HCT116 (cell line): Measurements from ENCODE around the gene PIAS2. TPM values are rescaled to one million over a fixed set of nuclear protein-coding genes. Genes with fewer than 3 reads are reported as not detected.
"Not testable (repeated sequence)": the region's sequence is repeated elsewhere in the genome, so short reads cannot be mapped to it uniquely, and the experiment has no call there.

Experiments
- ATAC-seq: fragments of 200-7000 bp; cut with Tn5 transposase; 2 replicates; pipeline ENCODE4 v1.9.1; 2020; ENCODE audit warnings: mild to moderate bottlenecking, moderate library complexity
- BruUV-seq: library from RNA; stranded (reverse); fragments of 400-500 nt; replicated peaks from 2 replicates; lab custom pipeline; 2021; lab: Mats Ljungman, UMichigan
- CTCF ChIA-PET: fragments of 300-600 bp; sonication (Branson Sonifier 250); formaldehyde crosslinking; loops from one replicate; lab custom pipeline; 2021; ENCODE audit warnings: antibody characterized with exemption; lab: Charles Lee
- POLR2A ChIA-PET: fragments of 300-600, 350-600 bp; sonication (Branson Sonifier 250); formaldehyde crosslinking; loops from one replicate; lab custom pipeline; 2021; ENCODE audit warnings: antibody characterized with exemption; lab: Charles Lee
- RAD21 ChIA-PET, 2 experiments: fragments of 300-600 bp; sonication (Branson Sonifier 250); formaldehyde crosslinking; loops; one replicate each; lab custom pipeline; 2023; ENCODE audit warnings: low total read pairs in 2 of 2; ENCODE audit not compliant: uncharacterized antibody in 2 of 2, unreplicated experiment in 2 of 2, low non-redundant PET in 1 of 2; lab: Charles Lee
- DNase-seq: peaks from one replicate; pipeline ENCODE4 v3.0.0-alpha.2; 2010; ENCODE audit warnings: low read depth, low spot score
- H2AFZ ChIP-seq: fragments of 200-600 bp; shearing (Covaris generic), sonication (generic); 2 replicates; pipeline ENCODE4 v1.6.1; 2017; ENCODE audit warnings: low read depth, mixed run types, mixed read lengths, antibody characterized with exemption, low read length; ENCODE audit not compliant: poor library complexity, severe bottlenecking
- H3K27ac ChIP-seq: 2 replicates; pipeline ENCODE4 v1.5.1; 2012; ENCODE audit warnings: low read depth, low read length
- H3K27me3 ChIP-seq: fragments of 200-600 bp; sonication (generic); 2 replicates; pipeline ENCODE4 v1.6.1; 2016; ENCODE audit warnings: mixed run types, low read length, mixed read lengths; ENCODE audit not compliant: insufficient read depth
- H3K36me3 ChIP-seq, 2 experiments: fragments of 200-500 bp in 1 of 2; fragments of 200-600 bp in 1 of 2; sonication (Bioruptor generic) in 1 of 2; sonication (generic) in 1 of 2; 2 replicates each; pipeline versions ENCODE4 v1.5.1 to v1.6.1; 2014 to 2016; ENCODE audit warnings: low read length in 2 of 2, inconsistent platforms in 1 of 2, mixed read lengths in 1 of 2, mixed run types in 1 of 2; ENCODE audit not compliant: insufficient read depth in 2 of 2, control insufficient read depth in 1 of 2
- H3K4me1 ChIP-seq, 2 experiments: fragments of 200-600 bp in 1 of 2; sonication (generic) in 1 of 2; 2 replicates each; pipeline versions ENCODE4 v1.5.1 to v1.6.1; 2012 to 2017; ENCODE audit warnings: low read length in 2 of 2, inconsistent platforms in 1 of 2, mild to moderate bottlenecking in 1 of 2, mixed read lengths in 1 of 2, mixed run types in 1 of 2, moderate library complexity in 1 of 2; ENCODE audit not compliant: insufficient read depth in 2 of 2, control insufficient read depth in 1 of 2
- H3K4me2 ChIP-seq: fragments of 200-600 bp; sonication (generic); 2 replicates; pipeline ENCODE4 v1.6.1; 2017; ENCODE audit warnings: mixed run types, low read length, mixed read lengths
- H3K4me3 ChIP-seq, 2 experiments: fragments of 200-600 bp in 1 of 2; sonication (generic) in 1 of 2; replicated peaks in 1 of 2; 2 replicates each; pipeline ENCODE4 v1.5.1; 2011 to 2016; ENCODE audit warnings: low read length in 2 of 2, control low read depth in 1 of 2, low read depth in 1 of 2, mild to moderate bottlenecking in 1 of 2, mixed read lengths in 1 of 2, mixed run types in 1 of 2
- H3K79me2 ChIP-seq: fragments of 200-600 bp; sonication (generic); 2 replicates; pipeline ENCODE4 v1.6.1; 2017; ENCODE audit warnings: mild to moderate bottlenecking, mixed run types, low read length, moderate library complexity, mixed read lengths; ENCODE audit not compliant: insufficient read depth
- H3K9ac ChIP-seq: fragments of 200-600 bp; sonication (generic); 2 replicates; pipeline ENCODE4 v1.6.1; 2016; ENCODE audit warnings: low read length, mixed read lengths
- H3K9me2 ChIP-seq: fragments of 200-600 bp; sonication (generic), shearing (Covaris generic); 2 replicates; pipeline ENCODE4 v1.6.1; 2017; ENCODE audit warnings: mixed run types, mild to moderate bottlenecking, moderate library complexity; ENCODE audit not compliant: insufficient read depth
- H3K9me3 ChIP-seq, 2 experiments: fragments of 200-500 bp in 1 of 2; fragments of 200-600 bp in 1 of 2; sonication (Bioruptor generic) in 1 of 2; sonication (generic) in 1 of 2; 2 replicates each; pipeline ENCODE4 v1.6.1; 2014 to 2017; ENCODE audit warnings: low read length in 2 of 2, mixed read lengths in 2 of 2, inconsistent platforms in 1 of 2, low read depth in 1 of 2, mild to moderate bottlenecking in 1 of 2, mixed run types in 1 of 2, moderate library complexity in 1 of 2; ENCODE audit not compliant: control insufficient read depth in 1 of 2, insufficient read depth in 1 of 2
- H4K20me1 ChIP-seq: fragments of 200-600 bp; sonication (generic), shearing (Covaris generic); 2 replicates; pipeline ENCODE4 v1.6.1; 2017; ENCODE audit warnings: mixed run types, mild to moderate bottlenecking, moderate library complexity; ENCODE audit not compliant: insufficient read depth
- CBX3 ChIP-seq: IDR thresholded peaks from 2 replicates; pipeline ENCODE4 v1.6.1; 2012; ENCODE audit warnings: low read depth
- CEBPB ChIP-seq: IDR thresholded peaks from 2 replicates; pipeline ENCODE4 v1.6.1; 2012; ENCODE audit warnings: low read depth
- EGR1 ChIP-seq: IDR thresholded peaks from 2 replicates; pipeline ENCODE4 v1.6.1; 2012; ENCODE audit warnings: low read depth
- EZH2 ChIP-seq: fragments of 200-600 bp; sonication (generic); IDR thresholded peaks from 2 replicates; pipeline ENCODE4 v1.6.1; 2017; ENCODE audit warnings: antibody characterized with exemption, mixed run types
- EZH2phosphoT487 ChIP-seq: fragments of 200-600 bp; IDR thresholded peaks from 2 replicates; pipeline ENCODE4 v1.6.1; 2018; ENCODE audit warnings: antibody characterized with exemption, borderline replicate concordance
- JUND ChIP-seq: IDR thresholded peaks from 2 replicates; pipeline ENCODE4 v1.6.1; 2012
- MAX ChIP-seq: IDR thresholded peaks from 2 replicates; pipeline ENCODE4 v1.6.1; 2012
- POLR2A ChIP-seq: IDR thresholded peaks from 2 replicates; pipeline ENCODE4 v1.7.0; 2011; ENCODE audit warnings: borderline replicate concordance; ENCODE audit not compliant: insufficient read depth, insufficient read length; ENCODE audit errors: extremely low read depth
- POLR2AphosphoS5 ChIP-seq: IDR thresholded peaks from 2 replicates; pipeline ENCODE4 v1.6.1; 2011; ENCODE audit warnings: mild to moderate bottlenecking, low read depth, low read length, moderate library complexity
- RAD21 ChIP-seq: IDR thresholded peaks from 2 replicates; pipeline ENCODE4 v1.6.1; 2012; ENCODE audit warnings: low read depth, mild to moderate bottlenecking
- SIN3A ChIP-seq: IDR thresholded peaks from 2 replicates; pipeline ENCODE4 v1.6.1; 2012; ENCODE audit warnings: low read depth
- SRF ChIP-seq: IDR thresholded peaks from 2 replicates; pipeline ENCODE4 v1.6.1; 2012; ENCODE audit warnings: low read depth
- TCF7L2 ChIP-seq: IDR thresholded peaks from 2 replicates; pipeline ENCODE4 v1.7.0; 2011; ENCODE audit warnings: borderline replicate concordance, inconsistent platforms; ENCODE audit not compliant: insufficient read depth, insufficient read length; ENCODE audit errors: extremely low read depth
- YY1 ChIP-seq: IDR thresholded peaks from 2 replicates; pipeline ENCODE4 v1.6.1; 2011; ENCODE audit warnings: low read length, low read depth, moderate library complexity, mild to moderate bottlenecking; ENCODE audit not compliant: insufficient replicate concordance; ENCODE audit errors: extremely low read depth
- ZFX ChIP-seq: fragments of 450-650 bp; IDR thresholded peaks from 2 replicates; pipeline ENCODE4 v1.6.1; 2017
- ZNF274 ChIP-seq: fragments of 200-500 bp; sonication (Bioruptor generic); IDR thresholded peaks from 2 replicates; pipeline ENCODE4 v1.6.1; 2014; ENCODE audit warnings: mild to moderate bottlenecking, low read depth, low read length, inconsistent platforms
- intact Hi-C: fragments of 100-400 bp; cut with micrococcal nuclease; formaldehyde crosslinking; loops from 2 replicates; pipeline ENCODE4 v1.10.0; 2022
- total RNA-seq: library from RNA; stranded (reverse); gene quantifications from one replicate; pipeline ENCODE4 v1.2.1, GENCODE V29; 2021; ENCODE audit not compliant: unreplicated experiment
- TF ChIP-seq, protein P1 (sequence below): IDR thresholded peaks from 2 replicates; pipeline ENCODE4 v1.6.1; 2012
- TF ChIP-seq, protein P2 (sequence below), 3 experiments: fragments of 200-600 bp in 1 of 3; sonication (generic) in 1 of 3; IDR thresholded peaks in 2 of 3; conservative IDR thresholded peaks in 1 of 3; 2 replicates each; pipeline ENCODE4 v1.5.1; 2012 to 2017; ENCODE audit warnings: low read depth in 2 of 3, low read length in 2 of 3, antibody characterized with exemption in 1 of 3, borderline replicate concordance in 1 of 3, control low read depth in 1 of 3, mild to moderate bottlenecking in 1 of 3, mixed read lengths in 1 of 3, mixed run types in 1 of 3, moderate library complexity in 1 of 3; ENCODE audit not compliant: insufficient read depth in 1 of 3

Gene PIAS2
- total RNA-seq, 1 experiment from 2014 or later, result 31.7 TPM

DNA sequence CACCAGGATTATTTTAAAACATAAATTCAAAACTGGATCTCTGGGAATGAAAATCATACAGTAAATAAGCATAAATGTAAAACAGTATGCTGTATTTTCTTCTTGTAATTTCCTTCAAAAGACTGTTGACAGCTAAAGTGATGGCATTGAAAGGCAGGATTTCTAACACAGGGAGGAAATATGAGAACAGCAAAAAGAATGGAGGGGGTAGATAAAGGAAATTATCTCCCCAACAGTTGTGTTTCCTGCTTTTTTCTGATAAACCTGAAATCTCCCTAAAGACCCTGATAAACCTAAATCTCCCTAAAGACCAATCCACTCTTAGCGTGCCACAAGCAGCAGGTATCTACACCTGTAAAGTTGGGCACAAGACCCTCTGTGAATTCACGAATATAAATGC, 50.8 kb downstream of the PIAS2 start:
- intact Hi-C loops, result no loop called here
- no peak overlapping the region for H3K4me2 ChIP-seq
- no peaks in the 10 kb centered on the region for H3K36me3 ChIP-seq
- H3K4me1 ChIP-seq, result 0 out of 4 replicates have a peak, but pooled peaks cover 0 to 4% of the 10 kb centered on the region in 2 experiments
- no peak overlapping the region for H3K9ac ChIP-seq
- ChIA-PET POLR2A (no interaction called here), RAD21 (no interaction called here)
- H3K27me3 ChIP-seq, result no peaks in the 10 kb centered on the region
- no peaks in the 10 kb centered on the region for H4K20me1 ChIP-seq
- no peak for DNase-seq
- no peak for TF ChIP-seq TCF7L2
- TF ChIP-seq RAD21, result no peak
- TF ChIP-seq CBX3, result no peak
- TF ChIP-seq, protein P1, sequence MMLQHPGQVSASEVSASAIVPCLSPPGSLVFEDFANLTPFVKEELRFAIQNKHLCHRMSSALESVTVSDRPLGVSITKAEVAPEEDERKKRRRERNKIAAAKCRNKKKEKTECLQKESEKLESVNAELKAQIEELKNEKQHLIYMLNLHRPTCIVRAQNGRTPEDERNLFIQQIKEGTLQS, result no peak
- TF ChIP-seq YY1, result no peak
- TF ChIP-seq EZH2, result no peak
- TF ChIP-seq POLR2A, result no peak
- TF ChIP-seq, protein P2, sequence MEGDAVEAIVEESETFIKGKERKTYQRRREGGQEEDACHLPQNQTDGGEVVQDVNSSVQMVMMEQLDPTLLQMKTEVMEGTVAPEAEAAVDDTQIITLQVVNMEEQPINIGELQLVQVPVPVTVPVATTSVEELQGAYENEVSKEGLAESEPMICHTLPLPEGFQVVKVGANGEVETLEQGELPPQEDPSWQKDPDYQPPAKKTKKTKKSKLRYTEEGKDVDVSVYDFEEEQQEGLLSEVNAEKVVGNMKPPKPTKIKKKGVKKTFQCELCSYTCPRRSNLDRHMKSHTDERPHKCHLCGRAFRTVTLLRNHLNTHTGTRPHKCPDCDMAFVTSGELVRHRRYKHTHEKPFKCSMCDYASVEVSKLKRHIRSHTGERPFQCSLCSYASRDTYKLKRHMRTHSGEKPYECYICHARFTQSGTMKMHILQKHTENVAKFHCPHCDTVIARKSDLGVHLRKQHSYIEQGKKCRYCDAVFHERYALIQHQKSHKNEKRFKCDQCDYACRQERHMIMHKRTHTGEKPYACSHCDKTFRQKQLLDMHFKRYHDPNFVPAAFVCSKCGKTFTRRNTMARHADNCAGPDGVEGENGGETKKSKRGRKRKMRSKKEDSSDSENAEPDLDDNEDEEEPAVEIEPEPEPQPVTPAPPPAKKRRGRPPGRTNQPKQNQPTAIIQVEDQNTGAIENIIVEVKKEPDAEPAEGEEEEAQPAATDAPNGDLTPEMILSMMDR (IDR thresholded peaks at IDR 0.05 in 2 of 3, conservative IDR thresholded peaks at IDR 0.05 in 1 of 3; ENCODE audit: borderline replicate concordance in 1 of 3, insufficient read depth in 1 of 3, low read depth in 2 of 3, low read length in 2 of 3), result no peak
- TF ChIP-seq ZFX, result no peak
- no peak for TF ChIP-seq SRF
- no peak for TF ChIP-seq CEBPB
- TF ChIP-seq MAX, result no peak
- TF ChIP-seq ZNF274, result no peak
- no peak for TF ChIP-seq JUND
- no peak for TF ChIP-seq SIN3A
- TF ChIP-seq EZH2phosphoT487, result no peak
- no peak for TF ChIP-seq EGR1
- TF ChIP-seq POLR2AphosphoS5, result no peak
- TF ChIP-seq, all 23 proteins: peak for 0
- H3K9me3 ChIP-seq, result peaks cover 3 to 5% of the 10 kb centered on the region in 2 experiments; a peak in 2 of 4 replicates
- peaks cover 45% of the 10 kb centered on the region for H3K79me2 ChIP-seq
- ATAC-seq, result no peak
- H3K27ac ChIP-seq, result no peak overlapping the region
- H2AFZ ChIP-seq, result no peak overlapping the region
- CTCF ChIA-PET, result no interaction called here
- BruUV-seq, result no TSS peak
- no peaks in the 10 kb centered on the region for H3K9me2 ChIP-seq
- H3K4me3 ChIP-seq, result no peak overlapping the region

DNA sequence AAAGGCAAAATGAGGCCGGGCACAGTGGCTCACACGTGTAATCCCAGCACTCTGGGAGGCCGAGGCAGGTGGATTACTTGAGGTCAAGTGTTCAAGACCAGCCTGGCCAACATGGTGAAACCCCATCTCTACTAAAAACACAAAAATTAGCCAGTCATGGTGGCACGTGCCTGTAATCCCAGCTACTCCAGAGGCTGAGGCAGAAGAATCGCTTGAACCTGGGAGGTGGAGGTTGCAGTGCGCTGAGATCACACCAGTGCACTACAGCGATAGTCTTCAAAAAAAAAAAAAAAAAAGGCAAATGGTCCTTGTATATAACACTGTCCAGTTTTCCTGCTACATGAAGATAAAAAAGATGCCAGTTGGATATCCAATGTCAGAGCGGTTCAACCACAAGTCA, 52.1 kb downstream of the PIAS2 start:
- H3K27me3 ChIP-seq, H2AFZ ChIP-seq, RAD21 ChIA-PET, H3K4me1 ChIP-seq, H3K9me3 ChIP-seq, POLR2A ChIA-PET, H3K4me3 ChIP-seq, H3K27ac ChIP-seq, H3K36me3 ChIP-seq, H3K4me2 ChIP-seq, CTCF ChIA-PET, H4K20me1 ChIP-seq, intact Hi-C loops, H3K9me2 ChIP-seq, BruUV-seq, ATAC-seq, H3K9ac ChIP-seq, DNase-seq: not testable (repeated sequence)
- peaks cover 36% of the 10 kb centered on the region for H3K79me2 ChIP-seq
